ENCODE measurements around the gene GATB. TPM values are rescaled to one million over a fixed set of nuclear protein-coding genes. Genes with fewer than 3 reads are reported as not detected.

GATB gene
- polyA plus RNA-seq, 3 donors: 5.5 to 12.2 (median 9.0) TPM

- H3K36me3 Mint-ChIP-seq: no peaks in the 10 kb centered on the region
- H3K27ac Mint-ChIP-seq: no peak overlapping the region
- Histone ChIP-seq H3K27ac (ENCODE audit: low read depth in 1 of 2, low read length in 2 of 2) (no peak overlapping the region), H3K79me2 (ENCODE audit: insufficient read depth, low read length) (no peaks in the 10 kb centered on the region), H3K4me3 (replicated peaks in 1 of 3; ENCODE audit: low read depth in 2 of 3, low read length in 3 of 3) (no peak overlapping the region), H3K9ac (ENCODE audit: insufficient read depth, low read length, poor library complexity, severe bottlenecking) (no peak overlapping the region), H3K4me1 (ENCODE audit: control insufficient read depth in 1 of 2, insufficient read depth in 2 of 2, low read length in 2 of 2) (no peaks in the 10 kb centered on the region), H3K4me2 (replicated peaks; ENCODE audit: extremely low read depth, low read length, poor library complexity, severe bottlenecking) (no peak overlapping the region), H3K9me3 (replicated peaks in 1 of 2; ENCODE audit: control insufficient read depth in 1 of 2, insufficient read depth in 1 of 2, low read length in 2 of 2) (no peaks in the 10 kb centered on the region), H4K20me1 (ENCODE audit: insufficient read depth, low read length) (no peaks in the 10 kb centered on the region), H3K27me3 (ENCODE audit: control insufficient read depth in 2 of 2, insufficient read depth in 2 of 2, low read length in 2 of 2) (peaks cover 0 to 2% of the 10 kb centered on the region in 2 donors), H3K36me3 (replicated peaks in 1 of 2; ENCODE audit: control insufficient read depth in 1 of 2, insufficient read depth in 2 of 2, low read length in 2 of 2) (no peaks in the 10 kb centered on the region), H2AFZ (ENCODE audit: insufficient read depth, low read depth, low read length, poor library complexity, severe bottlenecking) (no peak overlapping the region)
- H3K4me1 Mint-ChIP-seq: no peaks in the 10 kb centered on the region
- intact Hi-C loops (cut with micrococcal nuclease): no loop called here
- DNase-seq: no peak
- peaks cover 6 to 8% (median 6%) of the 10 kb centered on the region in 3 donors for H3K27me3 Mint-ChIP-seq (ENCODE audit: low read depth in 3 of 3)
- TF ChIP-seq CTCF (IDR thresholded peaks at IDR 0.05): no peak
- no peak overlapping the region for H3K4me3 Mint-ChIP-seq
- peaks cover 0 to 2% (median 0%) of the 10 kb centered on the region in 7 donors for H3K9me3 Mint-ChIP-seq
- 91% methylated on average over 2 of the region's 3 CpGs for WGBS (ENCODE audit: insufficient coverage)
These were observed 38.7 kb upstream of the GATB start for GRCh38 chr4:151799417-151800012.

- Histone ChIP-seq H2AFZ (ENCODE audit: insufficient read depth, low read depth, low read length, poor library complexity, severe bottlenecking) (no peak overlapping the region), H3K4me1 (ENCODE audit: control insufficient read depth in 1 of 2, insufficient read depth in 2 of 2, low read length in 2 of 2) (no peaks in the 10 kb centered on the region), H3K9me3 (replicated peaks in 1 of 2; ENCODE audit: control insufficient read depth in 1 of 2, insufficient read depth in 1 of 2, low read length in 2 of 2) (no peaks in the 10 kb centered on the region), H4K20me1 (ENCODE audit: insufficient read depth, low read length) (no peaks in the 10 kb centered on the region), H3K27me3 (ENCODE audit: control insufficient read depth in 2 of 2, insufficient read depth in 2 of 2, low read length in 2 of 2) (peaks cover 0 to 2% of the 10 kb centered on the region in 2 donors), H3K79me2 (ENCODE audit: insufficient read depth, low read length) (no peaks in the 10 kb centered on the region), H3K27ac (ENCODE audit: low read depth in 1 of 2, low read length in 2 of 2) (no peak overlapping the region), H3K36me3 (replicated peaks in 1 of 2; ENCODE audit: control insufficient read depth in 1 of 2, insufficient read depth in 2 of 2, low read length in 2 of 2) (no peaks in the 10 kb centered on the region), H3K4me2 (replicated peaks; ENCODE audit: extremely low read depth, low read length, poor library complexity, severe bottlenecking) (no peak overlapping the region), H3K9ac (ENCODE audit: insufficient read depth, low read length, poor library complexity, severe bottlenecking) (no peak overlapping the region), H3K4me3 (replicated peaks in 1 of 3; ENCODE audit: low read depth in 2 of 3, low read length in 3 of 3) (no peak overlapping the region)
- no peak for DNase-seq
- no peaks in the 10 kb centered on the region for H3K36me3 Mint-ChIP-seq
- no peak overlapping the region for H3K27ac Mint-ChIP-seq
- H3K9me3 Mint-ChIP-seq: peaks cover 0 to 2% (median 0%) of the 10 kb centered on the region in 7 donors
- no peaks in the 10 kb centered on the region for H3K4me1 Mint-ChIP-seq
- no CpG with 5 or more reads among the region's 6 CpGs for WGBS (ENCODE audit: insufficient coverage)
- TF ChIP-seq CTCF (IDR thresholded peaks at IDR 0.05): no peak
- no peak overlapping the region for H3K4me3 Mint-ChIP-seq
- intact Hi-C loops (cut with micrococcal nuclease): no loop called here
- peaks cover 6 to 11% (median 9%) of the 10 kb centered on the region in 3 donors for H3K27me3 Mint-ChIP-seq (ENCODE audit: low read depth in 3 of 3)
These were observed 38.0 kb upstream of the GATB start for GRCh38 chr4:151798678-151799416.

Data from CD14-positive monocyte (primary cell).